ENCODE data around the gene ATP10B.

Gene ATP10B

GRCh38 chr5:160692271-160692670 lies 159.7 kb downstream of the ATP10B start:
- DNase-seq (ENCODE audit: low read depth): no peak

GRCh38 chr5:160685695-160686094 lies 166.3 kb downstream of the ATP10B start:
- DNase-seq (ENCODE audit: low read depth): no peak

- DNase-seq (ENCODE audit: low read depth): no peak
These were observed 166.8 kb downstream of the ATP10B start for GRCh38 chr5:160685219-160685618.

GRCh38 chr5:160679567-160680309 lies 172.3 kb downstream of the ATP10B start:
- DNase-seq (ENCODE audit: low read depth): no peak

GRCh38 chr5:160675988-160676387 lies 176.0 kb downstream of the ATP10B start:
- no peak for DNase-seq (ENCODE audit: low read depth)

GRCh38 chr5:160674901-160675300 lies 177.1 kb downstream of the ATP10B start:
- no peak for DNase-seq (ENCODE audit: low read depth)

GRCh38 chr5:160672521-160672920 lies 179.5 kb downstream of the ATP10B start:
- no peak for DNase-seq (ENCODE audit: low read depth)

GRCh38 chr5:160668356-160668755 lies 183.7 kb downstream of the ATP10B start:
- DNase-seq (ENCODE audit: low read depth): no peak

- no peak for DNase-seq (ENCODE audit: low read depth)
These were observed 184.9 kb downstream of the ATP10B start for GRCh38 chr5:160667160-160667559.

GRCh38 chr5:160665460-160665859 lies 186.6 kb downstream of the ATP10B start:
- DNase-seq (ENCODE audit: low read depth): no peak

- no peak for DNase-seq (ENCODE audit: low read depth)
These were observed 191.9 kb downstream of the ATP10B start for GRCh38 chr5:160660132-160660531.

GRCh38 chr5:160657622-160658458 lies 194.2 kb downstream of the ATP10B start:
- DNase-seq (ENCODE audit: low read depth): no peak

- no peak for DNase-seq (ENCODE audit: low read depth)
These were observed 194.9 kb downstream of the ATP10B start for GRCh38 chr5:160657068-160657507.

- DNase-seq (ENCODE audit: low read depth): no peak
These were observed 196.3 kb downstream of the ATP10B start for GRCh38 chr5:160655717-160656116.

- DNase-seq (ENCODE audit: low read depth): no peak
These were observed 200.0 kb downstream of the ATP10B start for GRCh38 chr5:160651692-160652645.

GRCh38 chr5:160649304-160649703 lies 202.7 kb downstream of the ATP10B start:
- no peak for DNase-seq (ENCODE audit: low read depth)

- DNase-seq (ENCODE audit: low read depth): no peak
These were observed 206.0 kb downstream of the ATP10B start for GRCh38 chr5:160646033-160646432.

GRCh38 chr5:160643616-160644240 lies 208.3 kb downstream of the ATP10B start:
- DNase-seq (ENCODE audit: low read depth): no peak

GRCh38 chr5:160641405-160641804 lies 210.6 kb downstream of the ATP10B start:
- DNase-seq (ENCODE audit: low read depth): no peak

GRCh38 chr5:160640406-160640805 lies 211.6 kb downstream of the ATP10B start:
- DNase-seq (ENCODE audit: low read depth): no peak

GRCh38 chr5:160638161-160638742 lies 213.8 kb downstream of the ATP10B start:
- no peak for DNase-seq (ENCODE audit: low read depth)
